ENCODE measurements around the gene LRRTM2.

Gene LRRTM2

GRCh38 chr5:138819081-138819480, 56.1 kb downstream of the LRRTM2 start:
- Histone ChIP-seq H3K27ac (no peak overlapping the region), H3K36me3 (peaks cover 16% of the 10 kb centered on the region), H3K9me3 (ENCODE audit: severe bottlenecking) (no peaks in the 10 kb centered on the region), H3K4me3 (ENCODE audit: low read depth, low read length) (no peak overlapping the region), H3K27me3 (ENCODE audit: insufficient read depth, low read depth, severe bottlenecking) (no peaks in the 10 kb centered on the region)
- no peak for TF ChIP-seq CTCF (IDR thresholded peaks at IDR 0.05; ENCODE audit: low read depth, low read length)
- DNase-seq = no peak
